Trophoblast cell (in vitro differentiated cells and primary cell): ENCODE results near the gene DERL2.
A peak's percentile ranks its signal among the peaks of the same experiment; 100 is the strongest.

Source experiments
- DNase-seq, 2 donors: peaks; one replicate each; pipeline ENCODE4 v3.0.0-alpha.2; 2016
- H2AFZ ChIP-seq: 2 replicates; pipeline ENCODE4 v1.6.1; 2013; ENCODE audit warnings: low read length, moderate library complexity, mild to moderate bottlenecking; ENCODE audit not compliant: insufficient read depth, poor library complexity
- H2AK5ac ChIP-seq: 2 replicates; pipeline ENCODE4 v1.6.1; 2013; ENCODE audit warnings: mild to moderate bottlenecking, low read length
- H2BK120ac ChIP-seq: 2 replicates; pipeline ENCODE4 v1.6.1; 2013; ENCODE audit warnings: low read length, mild to moderate bottlenecking, moderate library complexity; ENCODE audit not compliant: insufficient read depth, poor library complexity
- H2BK12ac ChIP-seq: 2 replicates; pipeline ENCODE4 v1.6.1; 2013; ENCODE audit warnings: mild to moderate bottlenecking, low read length, moderate library complexity
- H2BK5ac ChIP-seq: 2 replicates; pipeline ENCODE4 v1.6.1; 2013; ENCODE audit warnings: low read length, low read depth, moderate library complexity, mild to moderate bottlenecking; ENCODE audit not compliant: poor library complexity
- H3K14ac ChIP-seq: 2 replicates; pipeline ENCODE4 v1.6.1; 2013; ENCODE audit warnings: mild to moderate bottlenecking, low read length
- H3K18ac ChIP-seq: 2 replicates; pipeline ENCODE4 v1.6.1; 2013; ENCODE audit warnings: mild to moderate bottlenecking, low read length
- H3K23ac ChIP-seq: 2 replicates; pipeline ENCODE4 v1.6.1; 2013; ENCODE audit warnings: low read length
- H3K27ac ChIP-seq: 2 replicates; pipeline ENCODE4 v1.5.1; 2013; ENCODE audit warnings: low read depth, mild to moderate bottlenecking, inconsistent platforms, low read length, moderate library complexity
- H3K27me3 ChIP-seq: 2 replicates; pipeline ENCODE4 v1.6.1; 2013; ENCODE audit warnings: inconsistent platforms, mild to moderate bottlenecking, low read length, moderate library complexity; ENCODE audit not compliant: insufficient read depth
- H3K36me3 ChIP-seq, 2 experiments: 1 replicate in 1 of 2; 2 replicates in 1 of 2; pipeline ENCODE4 v1.6.1; 2013; ENCODE audit warnings: low read length in 2 of 2, mild to moderate bottlenecking in 2 of 2, moderate library complexity in 1 of 2; ENCODE audit not compliant: insufficient read depth in 2 of 2, control insufficient read depth in 1 of 2
- H3K4ac ChIP-seq: 2 replicates; pipeline ENCODE4 v1.6.1; 2013; ENCODE audit warnings: low read depth, mild to moderate bottlenecking, low read length, moderate library complexity
- H3K4me1 ChIP-seq, 2 experiments: 1 replicate in 1 of 2; 2 replicates in 1 of 2; pipeline ENCODE4 v1.6.1; 2013; ENCODE audit warnings: low read length in 2 of 2, mild to moderate bottlenecking in 2 of 2, moderate library complexity in 1 of 2; ENCODE audit not compliant: insufficient read depth in 2 of 2, control insufficient read depth in 1 of 2
- H3K4me2 ChIP-seq: 2 replicates; pipeline ENCODE4 v1.6.1; 2013; ENCODE audit warnings: inconsistent platforms, mild to moderate bottlenecking, low read length, moderate library complexity
- H3K4me3 ChIP-seq: 2 replicates; pipeline ENCODE4 v1.5.1; 2013; ENCODE audit warnings: mild to moderate bottlenecking, low read depth, low read length, inconsistent platforms
- H3K79me1 ChIP-seq: one replicate; pipeline ENCODE4 v1.6.1; 2013; ENCODE audit warnings: low read length
- H3K79me2 ChIP-seq: 2 replicates; pipeline ENCODE4 v1.6.1; 2013; ENCODE audit warnings: low read length, mild to moderate bottlenecking; ENCODE audit not compliant: control insufficient read depth, insufficient read depth, poor library complexity
- H3K9ac ChIP-seq: 2 replicates; pipeline ENCODE4 v1.6.1; 2013; ENCODE audit warnings: mild to moderate bottlenecking, low read length
- H3K9me3 ChIP-seq: 2 replicates; pipeline ENCODE4 v1.6.1; 2013; ENCODE audit warnings: low read depth, mild to moderate bottlenecking, control low read depth, inconsistent platforms, low read length; ENCODE audit not compliant: insufficient read depth
- H4K12ac ChIP-seq: 2 replicates; pipeline ENCODE4 v1.6.1; 2013; ENCODE audit warnings: low read depth, mild to moderate bottlenecking, low read length, moderate library complexity
- H4K8ac ChIP-seq: 2 replicates; pipeline ENCODE4 v1.6.1; 2013; ENCODE audit warnings: low read depth, mild to moderate bottlenecking, low read length, moderate library complexity
- H4K91ac ChIP-seq: one replicate; pipeline ENCODE4 v1.6.1; 2013; ENCODE audit warnings: low read depth, mild to moderate bottlenecking, low read length, moderate library complexity
- WGBS: extraction: QIAGEN DNeasy Blood & Tissue Kit; methylation state at CpG from one replicate; pipeline ENCODE4 v1.1.7; 2013; ENCODE audit warnings: missing lambda C conversion rate; ENCODE audit not compliant: insufficient read length, insufficient coverage; ENCODE audit errors: extremely low coverage; 5-methylcytosine and 5-hydroxymethylcytosine counted together

Gene DERL2

DNA sequence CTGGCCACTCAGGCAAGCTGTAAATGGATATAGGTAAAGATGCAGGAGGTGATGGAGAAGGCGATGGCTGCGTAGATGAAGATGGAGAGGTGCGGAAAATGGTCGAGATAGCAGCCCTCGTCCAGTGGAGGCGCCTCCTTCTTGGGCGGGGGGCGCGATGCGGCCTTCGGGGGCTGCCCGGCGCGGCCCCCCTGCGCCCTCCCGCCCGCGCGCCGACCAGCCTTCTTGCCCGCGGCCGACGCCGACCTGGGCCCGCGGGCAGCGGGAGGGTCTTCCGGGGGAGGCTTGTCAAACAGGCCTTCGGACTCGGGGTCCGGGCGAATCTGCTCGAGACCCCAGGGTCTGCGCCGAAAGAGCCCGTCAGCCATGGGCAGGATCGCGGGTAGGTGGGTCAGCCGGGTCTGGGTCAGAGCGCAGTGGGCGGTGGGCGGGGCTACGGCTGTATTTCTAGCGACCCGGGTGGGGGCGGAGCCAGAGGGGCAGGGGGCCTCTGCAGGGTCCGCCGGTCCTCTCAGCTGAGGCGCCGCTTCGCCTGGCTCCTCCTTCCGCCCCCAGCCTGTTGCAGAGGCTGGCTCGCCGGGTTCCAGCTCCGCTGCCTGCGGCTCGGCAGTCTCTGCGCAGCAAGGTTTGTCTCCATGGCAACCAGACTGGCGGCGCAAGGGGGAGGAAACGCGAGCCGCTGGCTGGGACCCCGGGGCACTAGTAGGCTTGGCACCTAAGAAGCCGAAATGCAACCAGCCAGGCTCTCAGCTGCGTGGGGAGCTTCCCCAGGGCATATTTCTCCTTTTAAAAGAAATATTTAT, 14.8 kb upstream of the DERL2 start:
- peak overlapping the region; percentile 37 for H3K14ac ChIP-seq
- H3K9ac ChIP-seq = no peak overlapping the region
- WGBS = no CpG with 5 or more reads among the region's 67 CpGs
- no peaks in the 10 kb centered on the region for H3K79me2 ChIP-seq
- H2AK5ac ChIP-seq = no peak overlapping the region
- peaks cover 11% of the 10 kb centered on the region for H3K27me3 ChIP-seq
- no peak overlapping the region for H2BK5ac ChIP-seq
- H3K9me3 ChIP-seq = no peaks in the 10 kb centered on the region
- H4K8ac ChIP-seq = peak overlapping the region; percentile 58
- peak overlapping the region; percentile 22 for H4K91ac ChIP-seq
- H3K4me2 ChIP-seq = peak overlapping the region; percentile 94
- H3K4me3 ChIP-seq = peak overlapping the region; percentile 77
- H2BK12ac ChIP-seq = peak overlapping the region; percentile 30
- no peak overlapping the region for H3K18ac ChIP-seq
- H3K4ac ChIP-seq = no peak overlapping the region
- peak; percentile 49 to 79 for DNase-seq
- H3K27ac ChIP-seq = no peak overlapping the region
- H2AFZ ChIP-seq = peak overlapping the region; percentile 75
- H2BK120ac ChIP-seq = peak overlapping the region; percentile 31
- no peak overlapping the region for H3K23ac ChIP-seq
- H3K79me1 ChIP-seq = peaks cover 2% of the 10 kb centered on the region
- H3K36me3 ChIP-seq = no peaks in the 10 kb centered on the region
- H4K12ac ChIP-seq = no peak overlapping the region
- peaks cover 0 to 12% of the 10 kb centered on the region in 2 experiments for H3K4me1 ChIP-seq

DNA sequence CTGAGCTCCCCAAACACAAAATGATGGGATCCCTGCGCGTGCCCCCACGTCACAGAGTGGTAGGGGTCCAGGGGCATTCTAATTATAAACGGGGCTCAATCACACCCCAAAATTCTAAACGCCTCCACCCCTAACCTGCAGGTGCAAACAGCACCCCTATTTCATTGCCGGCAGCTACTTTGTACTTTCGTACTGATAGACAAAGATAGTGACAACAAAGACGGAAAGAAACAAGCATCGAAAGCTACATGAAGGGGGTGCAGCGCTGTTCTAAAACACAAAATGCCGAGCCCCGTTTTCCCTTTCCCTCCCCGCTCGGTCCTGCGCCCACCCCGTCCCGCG, 14.2 kb upstream of the DERL2 start:
- Histone ChIP-seq H3K18ac (no peak overlapping the region), H3K4me3 (peak overlapping the region; percentile 77), H3K4me1 (peaks cover 0 to 12% of the 10 kb centered on the region in 2 experiments), H4K12ac (no peak overlapping the region), H3K14ac (peak overlapping the region; percentile 37), H3K9ac (no peak overlapping the region), H3K23ac (no peak overlapping the region), H3K79me1 (peaks cover 2% of the 10 kb centered on the region), H3K27me3 (peaks cover 11% of the 10 kb centered on the region), H3K27ac (no peak overlapping the region), H2BK120ac (no peak overlapping the region), H2BK12ac (no peak overlapping the region), H4K8ac (peak overlapping the region; percentile 58), H2AFZ (peak overlapping the region; percentile 75), H2AK5ac (no peak overlapping the region), H4K91ac (no peak overlapping the region), H3K79me2 (no peaks in the 10 kb centered on the region), H3K4me2 (peak overlapping the region; percentile 94), H2BK5ac (no peak overlapping the region), H3K9me3 (no peaks in the 10 kb centered on the region), H3K36me3 (no peaks in the 10 kb centered on the region), H3K4ac (no peak overlapping the region)
- WGBS = no CpG with 5 or more reads among the region's 18 CpGs
- no peak for DNase-seq

DNA sequence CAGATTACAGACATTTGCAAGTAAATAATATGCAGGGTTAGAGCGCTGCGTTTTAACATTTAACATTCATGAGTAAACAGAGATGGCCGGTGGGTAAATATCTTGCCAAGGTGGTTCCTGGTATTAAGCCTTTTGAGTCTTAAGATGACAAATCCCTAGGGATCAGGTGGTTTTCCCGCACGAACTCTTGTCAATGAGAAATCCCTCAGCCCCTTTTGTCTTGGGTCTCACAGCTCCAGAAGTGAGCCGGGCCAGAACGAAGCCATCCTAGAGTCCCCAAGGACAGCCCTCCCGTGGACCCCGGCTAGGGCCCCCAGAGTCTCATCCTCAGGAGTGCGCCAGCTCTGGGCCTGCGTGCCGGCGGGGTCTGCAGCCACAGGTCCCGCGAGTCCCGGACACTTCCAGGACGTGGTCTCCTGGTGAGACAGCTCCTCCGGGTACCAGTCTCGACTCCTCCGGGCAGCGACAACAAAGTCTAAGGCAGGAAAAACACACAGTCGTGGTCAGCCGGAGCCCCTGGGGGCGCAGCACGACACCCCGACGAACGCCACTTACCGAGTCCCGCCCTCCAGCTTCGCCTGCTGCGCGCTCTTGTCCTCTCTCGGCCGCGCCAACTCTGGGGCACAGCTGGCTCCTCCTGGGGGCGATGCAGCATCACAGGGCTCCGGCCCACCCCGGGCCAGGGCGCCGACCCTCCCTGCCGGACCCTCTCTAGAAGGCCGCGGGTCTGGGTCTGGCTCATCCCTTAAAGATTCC, 13.7 kb upstream of the DERL2 start:
- peak overlapping the region; percentile 11 for H2AFZ ChIP-seq
- H3K4me1 ChIP-seq = peaks cover 0 to 12% of the 10 kb centered on the region in 2 experiments
- peaks cover 11% of the 10 kb centered on the region for H3K27me3 ChIP-seq
- no peak overlapping the region for H4K8ac ChIP-seq
- no peak overlapping the region for H3K18ac ChIP-seq
- H2BK12ac ChIP-seq = no peak overlapping the region
- H3K4ac ChIP-seq = no peak overlapping the region
- no peak overlapping the region for H3K27ac ChIP-seq
- H3K79me2 ChIP-seq = no peaks in the 10 kb centered on the region
- no peak overlapping the region for H2BK120ac ChIP-seq
- no peak overlapping the region for H2BK5ac ChIP-seq
- no peak overlapping the region for H3K4me3 ChIP-seq
- no peaks in the 10 kb centered on the region for H3K36me3 ChIP-seq
- WGBS = no CpG with 5 or more reads among the region's 44 CpGs
- H3K9ac ChIP-seq = no peak overlapping the region
- no peak overlapping the region for H4K91ac ChIP-seq
- peaks cover 2% of the 10 kb centered on the region for H3K79me1 ChIP-seq
- no peak for DNase-seq
- peak overlapping the region; percentile 94 for H3K4me2 ChIP-seq
- no peaks in the 10 kb centered on the region for H3K9me3 ChIP-seq
- no peak overlapping the region for H3K23ac ChIP-seq
- no peak overlapping the region for H3K14ac ChIP-seq
- H2AK5ac ChIP-seq = peak overlapping the region; percentile 38
- H4K12ac ChIP-seq = no peak overlapping the region

DNA sequence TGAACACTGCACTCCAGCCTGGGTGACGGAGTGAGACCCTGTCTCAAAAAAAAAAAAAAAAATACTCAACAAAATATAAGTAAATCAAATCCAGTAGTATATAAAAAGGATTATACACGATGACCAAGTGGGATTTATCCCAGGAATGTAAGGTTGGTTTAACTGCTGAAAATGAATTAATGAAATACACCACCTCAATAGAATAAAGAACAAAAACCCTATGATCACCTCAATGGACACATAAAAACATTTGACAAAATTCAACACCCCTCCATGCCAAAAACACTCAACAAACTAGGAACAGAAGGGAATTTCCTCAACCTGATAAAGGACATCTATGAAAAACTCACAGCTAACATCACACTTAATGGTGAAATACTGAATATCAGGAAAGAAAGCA, 7.0 kb upstream of the DERL2 start:
- no peaks in the 10 kb centered on the region for H3K79me2 ChIP-seq
- no CpG with 5 or more reads among the region's 2 CpGs for WGBS
- no peaks in the 10 kb centered on the region for H3K9me3 ChIP-seq
- no peak overlapping the region for H3K18ac ChIP-seq
- H2AK5ac ChIP-seq = no peak overlapping the region
- H3K4me1 ChIP-seq = no peaks in the 10 kb centered on the region
- no peak overlapping the region for H4K8ac ChIP-seq
- no peak overlapping the region for H4K12ac ChIP-seq
- no peaks in the 10 kb centered on the region for H3K79me1 ChIP-seq
- H2AFZ ChIP-seq = no peak overlapping the region
- no peak overlapping the region for H3K9ac ChIP-seq
- DNase-seq = no peak
- no peak overlapping the region for H3K4me2 ChIP-seq
- no peak overlapping the region for H3K14ac ChIP-seq
- H3K27ac ChIP-seq = no peak overlapping the region
- H2BK120ac ChIP-seq = no peak overlapping the region
- no peak overlapping the region for H2BK12ac ChIP-seq
- no peak overlapping the region for H2BK5ac ChIP-seq
- peaks cover 5 to 6% of the 10 kb centered on the region in 2 experiments for H3K36me3 ChIP-seq
- H4K91ac ChIP-seq = no peak overlapping the region
- H3K23ac ChIP-seq = no peak overlapping the region
- H3K4ac ChIP-seq = no peak overlapping the region
- no peaks in the 10 kb centered on the region for H3K27me3 ChIP-seq
- no peak overlapping the region for H3K4me3 ChIP-seq
